Naive B cell (primary cell): Measurements from ENCODE around the gene MAN1A1. TPM values are rescaled to one million over a fixed set of nuclear protein-coding genes. Genes with fewer than 3 reads are reported as not detected.

ENCODE experiments used
- ATAC-seq, 2 donors: fragments of 150-1000 bp; cut with Tn5 transposase; 2 replicates each; pipeline ENCODE4 v1.10.0; 2021; ENCODE audit warnings: low read depth in 2 of 2, mild to moderate bottlenecking in 2 of 2, moderate library complexity in 2 of 2
- DNase-seq: peaks from one replicate; pipeline ENCODE4 v3.0.0; 2022
- H3K27ac Mint-ChIP-seq, 6 donors: one replicate each; pipeline ENCODE4 v1.8.0; 2020 to 2022; ENCODE audit warnings: mild to moderate bottlenecking in 6 of 6, mixed read lengths in 6 of 6, moderate library complexity in 5 of 6, inconsistent platforms in 2 of 6
- H3K27me3 Mint-ChIP-seq, 3 donors: one replicate each; pipeline ENCODE4 v1.8.0; 2021 to 2022; ENCODE audit warnings: mixed read lengths in 3 of 3, mild to moderate bottlenecking in 1 of 3
- H3K36me3 Mint-ChIP-seq, 2 donors: one replicate each; pipeline ENCODE4 v1.8.0; 2020 to 2022; ENCODE audit warnings: mixed read lengths in 2 of 2, inconsistent platforms in 1 of 2, mild to moderate bottlenecking in 1 of 2
- H3K4me1 Mint-ChIP-seq, 3 donors: one replicate each; pipeline ENCODE4 v1.8.0; 2020 to 2022; ENCODE audit warnings: mixed read lengths in 3 of 3, inconsistent platforms in 1 of 3, mild to moderate bottlenecking in 1 of 3, moderate library complexity in 1 of 3
- H3K4me3 Mint-ChIP-seq, 8 donors: one replicate each; pipeline ENCODE4 v1.8.0; 2020 to 2022; ENCODE audit warnings: mild to moderate bottlenecking in 8 of 8, mixed read lengths in 8 of 8, moderate library complexity in 8 of 8, inconsistent platforms in 2 of 8
- H3K9me3 Mint-ChIP-seq, 7 donors: one replicate each; pipeline ENCODE4 v1.8.0; 2020 to 2022; ENCODE audit warnings: mixed read lengths in 7 of 7, mild to moderate bottlenecking in 5 of 7, inconsistent platforms in 2 of 7, moderate library complexity in 1 of 7
- polyA plus RNA-seq, 6 donors: library from polyadenylated mRNA; unstranded; fragments of 300-500 nt; fragmentation: Illumina TruSeq; gene quantifications; one replicate each; pipeline ENCODE4 v1.2.3, GENCODE V29; 2021; ENCODE audit warnings: low read depth in 6 of 6

MAN1A1 gene
- polyA plus RNA-seq, 6 donors from 2014 or later: 14.2 to 23.1 (median 19.0) TPM

GRCh38 chr6:119353696-119354095 lies 4.1 kb upstream of the MAN1A1 start:
- H3K36me3 Mint-ChIP-seq: no peaks in the 10 kb centered on the region
- no peak for ATAC-seq
- peak overlapping the region in 4 of 6 donors; percentile 19 to 78 (median 62) for H3K27ac Mint-ChIP-seq
- no peaks in the 10 kb centered on the region for H3K9me3 Mint-ChIP-seq
- no peaks in the 10 kb centered on the region for H3K27me3 Mint-ChIP-seq
- H3K4me3 Mint-ChIP-seq: peak overlapping the region in 6 of 8 donors; percentile 2 to 82 (median 48)
- peaks cover 25 to 38% (median 36%) of the 10 kb centered on the region in 3 donors for H3K4me1 Mint-ChIP-seq
- DNase-seq: no peak

GRCh38 chr6:119352001-119352400 lies 2.4 kb upstream of the MAN1A1 start:
- peak overlapping the region in 1 of 6 donors; percentile 42 for H3K27ac Mint-ChIP-seq
- H3K9me3 Mint-ChIP-seq: no peaks in the 10 kb centered on the region
- H3K27me3 Mint-ChIP-seq: no peaks in the 10 kb centered on the region
- DNase-seq: no peak
- ATAC-seq: no peak
- peaks cover 37 to 50% (median 49%) of the 10 kb centered on the region in 3 donors for H3K4me1 Mint-ChIP-seq
- H3K4me3 Mint-ChIP-seq: peak overlapping the region in 2 of 8 donors; percentile 46 to 66
- no peaks in the 10 kb centered on the region for H3K36me3 Mint-ChIP-seq

- DNase-seq: no peak
- ATAC-seq: no peak
- H3K27ac Mint-ChIP-seq: peak overlapping the region in 4 of 6 donors; percentile 18 to 95 (median 94)
- H3K36me3 Mint-ChIP-seq: no peaks in the 10 kb centered on the region
- H3K9me3 Mint-ChIP-seq: no peaks in the 10 kb centered on the region
- peak overlapping the region; percentile 45 to 96 (median 92) for H3K4me3 Mint-ChIP-seq
- peaks cover 47 to 61% (median 59%) of the 10 kb centered on the region in 3 donors for H3K4me1 Mint-ChIP-seq
- no peaks in the 10 kb centered on the region for H3K27me3 Mint-ChIP-seq
Observed at GRCh38 chr6:119350952-119351372, 1.4 kb upstream of the MAN1A1 start.

GRCh38 chr6:119350202-119350951 lies 816 bp upstream of the MAN1A1 start:
- DNase-seq: no peak
- Mint-ChIP-seq H3K27me3 (no peaks in the 10 kb centered on the region), H3K27ac (peak overlapping the region; percentile 92 to 95 (median 94)), H3K9me3 (no peaks in the 10 kb centered on the region), H3K36me3 (no peaks in the 10 kb centered on the region), H3K4me3 (peak overlapping the region; percentile 85 to 96 (median 93)), H3K4me1 (peaks cover 48 to 63% (median 61%) of the 10 kb centered on the region in 3 donors)
- peak; percentile 13 to 17 for ATAC-seq

GRCh38 chr6:119348748-119349360 lies 707 bp downstream of the MAN1A1 start:
- H3K27ac Mint-ChIP-seq: peak overlapping the region in 2 of 6 donors; percentile 88 to 94
- no peak for ATAC-seq
- no peaks in the 10 kb centered on the region for H3K9me3 Mint-ChIP-seq

GRCh38 chr6:119348096-119348747 lies 1.3 kb downstream of the MAN1A1 start:
- peak overlapping the region; percentile 41 to 94 (median 66) for H3K27ac Mint-ChIP-seq
- ATAC-seq: no peak

More at GRCh38 chr6:119348748-119349360, 707 bp downstream of the MAN1A1 start:
- Mint-ChIP-seq H3K4me3 (peak overlapping the region; percentile 85 to 96 (median 92)), H3K27me3 (no peaks in the 10 kb centered on the region), H3K4me1 (peaks cover 37 to 61% (median 52%) of the 10 kb centered on the region in 3 donors), H3K36me3 (no peaks in the 10 kb centered on the region)
- DNase-seq: peak; percentile 31

GRCh38 chr6:119347466-119348095 lies 2.0 kb downstream of the MAN1A1 start:
- Mint-ChIP-seq H3K27ac (peak overlapping the region; percentile 49 to 94 (median 66)), H3K9me3 (no peaks in the 10 kb centered on the region), H3K4me1 (peaks cover 37 to 54% (median 41%) of the 10 kb centered on the region in 3 donors), H3K27me3 (no peaks in the 10 kb centered on the region), H3K4me3 (peak overlapping the region; percentile 85 to 100 (median 94)), H3K36me3 (no peaks in the 10 kb centered on the region)
- ATAC-seq (peak; percentile 7 to 18), DNase-seq (peak; percentile 28)

More at GRCh38 chr6:119348096-119348747, 1.3 kb downstream of the MAN1A1 start:
- no peaks in the 10 kb centered on the region for H3K9me3 Mint-ChIP-seq
- no peaks in the 10 kb centered on the region for H3K36me3 Mint-ChIP-seq
- peak; percentile 36 for DNase-seq
- H3K4me3 Mint-ChIP-seq: peak overlapping the region; percentile 85 to 100 (median 94)
- peaks cover 34 to 57% (median 45%) of the 10 kb centered on the region in 3 donors for H3K4me1 Mint-ChIP-seq
- no peaks in the 10 kb centered on the region for H3K27me3 Mint-ChIP-seq

- DNase-seq (no peak), ATAC-seq (no peak)
- peak overlapping the region; percentile 85 to 100 (median 94) for H3K4me3 Mint-ChIP-seq
- no peaks in the 10 kb centered on the region for H3K9me3 Mint-ChIP-seq
- no peaks in the 10 kb centered on the region for H3K27me3 Mint-ChIP-seq
- peaks cover 40 to 54% (median 41%) of the 10 kb centered on the region in 3 donors for H3K4me1 Mint-ChIP-seq
- peak overlapping the region in 5 of 6 donors; percentile 47 to 73 (median 62) for H3K27ac Mint-ChIP-seq
- no peaks in the 10 kb centered on the region for H3K36me3 Mint-ChIP-seq
Observed at GRCh38 chr6:119346936-119347335, 2.6 kb downstream of the MAN1A1 start.

- Mint-ChIP-seq H3K9me3 (no peaks in the 10 kb centered on the region), H3K4me1 (peaks cover 36 to 50% (median 36%) of the 10 kb centered on the region in 3 donors), H3K36me3 (no peaks in the 10 kb centered on the region), H3K27ac (peak overlapping the region in 5 of 6 donors; percentile 7 to 73 (median 61)), H3K4me3 (peak overlapping the region; percentile 13 to 100 (median 94)), H3K27me3 (no peaks in the 10 kb centered on the region)
- DNase-seq (no peak), ATAC-seq (no peak)
Observed at GRCh38 chr6:119346450-119346849, 3.1 kb downstream of the MAN1A1 start.

GRCh38 chr6:119345114-119345513 lies 4.4 kb downstream of the MAN1A1 start:
- DNase-seq (no peak), ATAC-seq (no peak)
- H3K4me1 Mint-ChIP-seq: peaks cover 47 to 55% (median 48%) of the 10 kb centered on the region in 3 donors
- H3K36me3 Mint-ChIP-seq: no peaks in the 10 kb centered on the region
- H3K4me3 Mint-ChIP-seq: peak overlapping the region in 1 of 8 donors; percentile 96
- H3K9me3 Mint-ChIP-seq: no peaks in the 10 kb centered on the region
- H3K27ac Mint-ChIP-seq: peak overlapping the region in 2 of 6 donors; percentile 31 to 73
- no peaks in the 10 kb centered on the region for H3K27me3 Mint-ChIP-seq

- no peaks in the 10 kb centered on the region for H3K27me3 Mint-ChIP-seq
- no peaks in the 10 kb centered on the region for H3K9me3 Mint-ChIP-seq
- peak overlapping the region in 1 of 6 donors; percentile 49 for H3K27ac Mint-ChIP-seq
- no peaks in the 10 kb centered on the region for H3K36me3 Mint-ChIP-seq
- peaks cover 51 to 63% (median 55%) of the 10 kb centered on the region in 3 donors for H3K4me1 Mint-ChIP-seq
- DNase-seq (no peak), ATAC-seq (no peak)
- H3K4me3 Mint-ChIP-seq: no peak overlapping the region
Observed at GRCh38 chr6:119344306-119344705, 5.3 kb downstream of the MAN1A1 start.

- Mint-ChIP-seq H3K4me3 (no peak overlapping the region), H3K27ac (no peak overlapping the region), H3K4me1 (peaks cover 51 to 68% (median 62%) of the 10 kb centered on the region in 3 donors), H3K36me3 (no peaks in the 10 kb centered on the region), H3K27me3 (no peaks in the 10 kb centered on the region), H3K9me3 (no peaks in the 10 kb centered on the region)
- no peak for DNase-seq
- ATAC-seq: no peak
Observed at GRCh38 chr6:119343573-119344146, 5.9 kb downstream of the MAN1A1 start.
